Lung (tissue), 12 donors: ENCODE data around the gene KNCN. TPM values are rescaled to one million over a fixed set of nuclear protein-coding genes. Genes with fewer than 3 reads are reported as not detected.

Source experiments
- ATAC-seq: fragments of 200-7000 bp; cut with Tn5 transposase; one replicate; pipeline ENCODE4 v1.9.1; 2020; ENCODE audit warnings: moderate number of reproducible peaks; ENCODE audit not compliant: insufficient read depth, low FRiP score
- DNase-seq, 3 donors: peaks; one replicate each; pipeline ENCODE4 v3.0.0-alpha.2; 2013 to 2017
- H3K27ac ChIP-seq, 2 donors: one replicate each; pipeline ENCODE4 v1.5.1; 2013; ENCODE audit warnings: mild to moderate bottlenecking in 2 of 2, moderate library complexity in 2 of 2, control low read depth in 1 of 2, inconsistent platforms in 1 of 2, low read depth in 1 of 2, low read length in 1 of 2
- H3K27me3 ChIP-seq, 3 donors: one replicate each; pipeline ENCODE4 v1.5.1; 2013; ENCODE audit warnings: low read length in 2 of 3; ENCODE audit not compliant: control insufficient read depth in 3 of 3, insufficient read depth in 3 of 3
- H3K36me3 ChIP-seq, 4 donors: one replicate each; pipeline ENCODE4 v1.5.1; 2013; ENCODE audit warnings: low read length in 4 of 4, mild to moderate bottlenecking in 1 of 4, moderate library complexity in 1 of 4; ENCODE audit not compliant: control insufficient read depth in 4 of 4, insufficient read depth in 4 of 4
- H3K4me1 ChIP-seq, 5 donors: one replicate each; pipeline ENCODE4 v1.5.1; 2013; ENCODE audit warnings: low read length in 5 of 5, mild to moderate bottlenecking in 2 of 5, moderate library complexity in 1 of 5; ENCODE audit not compliant: control insufficient read depth in 5 of 5, insufficient read depth in 5 of 5
- H3K4me3 ChIP-seq: one replicate; pipeline ENCODE4 v1.5.1; 2013; ENCODE audit warnings: mild to moderate bottlenecking, control low read depth, moderate library complexity
- H3K9ac ChIP-seq, 2 donors: one replicate each; pipeline ENCODE4 v1.5.1; 2013; ENCODE audit warnings: low read length in 2 of 2, control low read depth in 1 of 2; ENCODE audit not compliant: insufficient read depth in 1 of 2
- H3K9me3 ChIP-seq, 4 donors: one replicate each; pipeline ENCODE4 v1.5.1; 2013; ENCODE audit warnings: low read length in 3 of 4, mild to moderate bottlenecking in 1 of 4, moderate library complexity in 1 of 4; ENCODE audit not compliant: control insufficient read depth in 4 of 4, insufficient read depth in 3 of 4
- WGBS, 2 donors: extraction: QIAGEN DNeasy Blood & Tissue Kit; methylation state at CpG; one replicate each; pipeline ENCODE4 v1.1.7; 2013; 5-methylcytosine and 5-hydroxymethylcytosine counted together
- polyA plus RNA-seq, 2 donors: library from polyadenylated mRNA; stranded (reverse); fragments of 200-250 nt; gene quantifications; one replicate each; pipeline ENCODE4 v1.2.1, GENCODE V29; 2013
- total RNA-seq, 2 donors: library from RNA; depleted of rRNA in 1 of 2; stranded (reverse); fragments of >200 nt in 1 of 2; gene quantifications; one replicate each; pipeline ENCODE4 v1.2.1, GENCODE V29; 2014 to 2021
- TF ChIP-seq, protein P1 (sequence below): IDR thresholded peaks from 2 replicates; pipeline ENCODE4 v1.5.1; 2012; ENCODE audit warnings: mild to moderate bottlenecking; ENCODE audit errors: control extremely low read depth, extremely low read depth
- donor health status: control.
- donor health status: control.
- donor health status: Bipolar disorder and iron deficiency.
- donor health status: healthy.
- donor health status: DM: yes; HTN: yes; CAD: no.

The KNCN gene
- total and polyA plus RNA-seq, 4 donors = 0.01 to 0.09 TPM; not detected in 2

DNA sequence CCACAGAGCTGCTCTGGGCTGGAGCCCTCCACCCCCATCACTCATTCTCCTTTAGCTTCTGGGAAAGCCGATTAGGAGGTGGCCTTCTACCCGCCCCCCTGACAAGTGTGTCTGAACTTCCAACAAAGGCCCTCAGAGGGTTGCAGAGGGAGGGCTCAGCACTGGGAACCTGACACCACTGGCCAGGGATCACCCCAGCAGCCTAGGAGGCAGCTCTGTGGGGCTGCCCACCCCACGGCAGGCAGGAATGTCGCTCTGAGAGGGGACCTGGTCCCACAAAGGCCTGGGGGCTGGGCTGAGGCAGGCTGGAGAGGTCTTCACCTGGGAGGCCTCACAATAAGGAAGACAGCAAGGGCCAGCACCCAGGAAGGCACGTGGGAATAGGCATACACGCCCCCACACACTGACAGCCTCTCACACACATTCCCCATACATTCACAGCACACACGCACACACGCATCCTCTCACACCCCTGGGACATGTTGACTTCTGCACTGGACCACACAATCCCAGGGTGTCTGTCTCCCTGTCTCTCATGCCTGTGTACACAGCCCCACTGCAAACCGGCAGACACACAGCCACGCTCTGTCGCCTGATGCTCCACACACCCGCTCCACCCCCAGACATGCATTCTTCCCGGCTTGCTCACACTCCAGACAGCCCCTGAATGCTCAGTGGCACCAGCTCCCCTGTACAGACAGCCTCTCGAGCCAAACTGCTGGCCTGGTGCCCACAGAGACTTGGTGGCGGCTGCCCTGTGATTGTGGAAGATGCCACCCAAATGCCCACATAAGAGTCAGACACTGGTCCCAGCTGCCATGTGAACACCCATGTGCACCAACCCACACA is 31.2 kb downstream of the KNCN start:
- H3K27ac ChIP-seq = peak overlapping the region in 1 of 2 donors; percentile 41
- ATAC-seq = no peak
- DNase-seq = peak; percentile 42 to 71 (median 68)
- H3K36me3 ChIP-seq = no peaks in the 10 kb centered on the region
- TF ChIP-seq, protein P1, sequence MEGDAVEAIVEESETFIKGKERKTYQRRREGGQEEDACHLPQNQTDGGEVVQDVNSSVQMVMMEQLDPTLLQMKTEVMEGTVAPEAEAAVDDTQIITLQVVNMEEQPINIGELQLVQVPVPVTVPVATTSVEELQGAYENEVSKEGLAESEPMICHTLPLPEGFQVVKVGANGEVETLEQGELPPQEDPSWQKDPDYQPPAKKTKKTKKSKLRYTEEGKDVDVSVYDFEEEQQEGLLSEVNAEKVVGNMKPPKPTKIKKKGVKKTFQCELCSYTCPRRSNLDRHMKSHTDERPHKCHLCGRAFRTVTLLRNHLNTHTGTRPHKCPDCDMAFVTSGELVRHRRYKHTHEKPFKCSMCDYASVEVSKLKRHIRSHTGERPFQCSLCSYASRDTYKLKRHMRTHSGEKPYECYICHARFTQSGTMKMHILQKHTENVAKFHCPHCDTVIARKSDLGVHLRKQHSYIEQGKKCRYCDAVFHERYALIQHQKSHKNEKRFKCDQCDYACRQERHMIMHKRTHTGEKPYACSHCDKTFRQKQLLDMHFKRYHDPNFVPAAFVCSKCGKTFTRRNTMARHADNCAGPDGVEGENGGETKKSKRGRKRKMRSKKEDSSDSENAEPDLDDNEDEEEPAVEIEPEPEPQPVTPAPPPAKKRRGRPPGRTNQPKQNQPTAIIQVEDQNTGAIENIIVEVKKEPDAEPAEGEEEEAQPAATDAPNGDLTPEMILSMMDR = no peak
- 54 to 78% methylated on average over 12 to 15 of the region's 15 CpGs for WGBS, 2 donors
- H3K9me3 ChIP-seq = no peaks in the 10 kb centered on the region
- peaks cover 0 to 27% (median 6%) of the 10 kb centered on the region in 5 donors for H3K4me1 ChIP-seq
- peaks cover 0 to 6% (median 3%) of the 10 kb centered on the region in 3 donors for H3K27me3 ChIP-seq
- H3K4me3 ChIP-seq = no peak overlapping the region
- no peak overlapping the region for H3K9ac ChIP-seq

DNA sequence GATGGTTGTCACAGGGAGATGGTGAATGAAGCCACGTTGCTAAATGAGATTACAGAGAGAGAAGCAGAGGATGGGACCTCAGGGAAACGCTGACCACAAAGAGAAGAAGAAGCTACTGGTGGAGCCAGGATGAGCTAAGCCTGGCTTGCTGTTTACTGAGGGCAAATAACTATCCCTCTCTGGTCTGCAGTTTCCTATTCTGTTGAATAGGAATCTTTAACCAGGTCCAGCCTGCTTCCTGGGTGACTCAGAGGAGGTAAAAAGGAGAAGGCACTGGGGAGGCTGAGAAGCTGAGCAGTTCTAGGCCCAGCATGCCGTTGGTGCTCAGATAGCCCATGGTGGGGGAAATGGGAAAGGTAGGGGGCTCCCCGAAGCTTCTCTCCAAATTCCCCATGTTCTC is 32.2 kb downstream of the KNCN start:
- H3K27ac ChIP-seq = no peak overlapping the region
- WGBS, 2 donors = 63 to 77% methylated on average over 4 of the region's 4 CpGs
- H3K27me3 ChIP-seq = peaks cover 0 to 6% (median 5%) of the 10 kb centered on the region in 3 donors
- H3K4me3 ChIP-seq = no peak overlapping the region
- no peak overlapping the region for H3K9ac ChIP-seq
- H3K9me3 ChIP-seq = no peaks in the 10 kb centered on the region
- TF ChIP-seq, protein P1 = no peak
- DNase-seq (peak in 1 of 3 donors; percentile 0), ATAC-seq (no peak)
- no peaks in the 10 kb centered on the region for H3K36me3 ChIP-seq
- H3K4me1 ChIP-seq = peaks cover 0 to 27% (median 6%) of the 10 kb centered on the region in 5 donors

DNA sequence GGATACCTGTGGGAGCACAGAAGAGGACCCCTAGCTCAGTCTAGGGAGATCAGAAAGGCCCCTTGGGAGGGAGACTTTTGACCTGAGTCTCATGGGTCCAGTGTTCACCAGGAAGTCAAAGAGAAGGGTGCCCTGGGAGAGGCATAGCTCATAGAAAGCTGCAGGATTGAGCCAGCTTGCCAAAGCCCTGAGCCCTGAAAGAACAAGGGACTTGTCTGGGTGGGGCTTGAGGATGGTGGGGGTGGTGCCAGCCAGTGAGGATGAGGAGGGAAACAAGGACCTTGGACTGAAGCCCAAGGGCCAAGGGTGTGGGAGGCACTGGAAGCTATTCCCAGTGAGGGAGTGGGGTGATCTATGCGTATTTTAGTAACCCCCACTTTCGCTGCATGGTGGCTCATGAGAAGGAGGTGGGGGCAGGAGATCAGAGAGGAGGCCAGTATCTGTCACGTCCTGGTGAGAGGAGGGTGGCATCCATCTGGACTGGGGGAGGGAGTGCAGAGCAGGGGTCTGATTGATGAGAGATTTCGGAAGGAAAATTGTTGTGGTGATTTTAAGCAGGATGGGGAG is 33.4 kb downstream of the KNCN start:
- Histone ChIP-seq H3K4me3 (no peak overlapping the region), H3K27me3 (peaks cover 0 to 6% (median 3%) of the 10 kb centered on the region in 3 donors), H3K27ac (no peak overlapping the region), H3K9ac (no peak overlapping the region), H3K9me3 (no peaks in the 10 kb centered on the region), H3K4me1 (peaks cover 0 to 26% (median 6%) of the 10 kb centered on the region in 5 donors), H3K36me3 (no peaks in the 10 kb centered on the region)
- 58 to 63% methylated on average over 4 of the region's 4 CpGs for whole genome bisulfite sequencing, 2 donors
- no peak for ATAC-seq
- TF ChIP-seq, protein P1 = no peak
- DNase-seq = no peak
